HS-5 (cell line): ENCODE measurements around the gene GPRC5A.

Experiments used
- DNase-seq: peaks from one replicate; pipeline ENCODE4 v3.0.0-alpha.2; 2012; ENCODE audit warnings: low read depth

Gene GPRC5A

DNA sequence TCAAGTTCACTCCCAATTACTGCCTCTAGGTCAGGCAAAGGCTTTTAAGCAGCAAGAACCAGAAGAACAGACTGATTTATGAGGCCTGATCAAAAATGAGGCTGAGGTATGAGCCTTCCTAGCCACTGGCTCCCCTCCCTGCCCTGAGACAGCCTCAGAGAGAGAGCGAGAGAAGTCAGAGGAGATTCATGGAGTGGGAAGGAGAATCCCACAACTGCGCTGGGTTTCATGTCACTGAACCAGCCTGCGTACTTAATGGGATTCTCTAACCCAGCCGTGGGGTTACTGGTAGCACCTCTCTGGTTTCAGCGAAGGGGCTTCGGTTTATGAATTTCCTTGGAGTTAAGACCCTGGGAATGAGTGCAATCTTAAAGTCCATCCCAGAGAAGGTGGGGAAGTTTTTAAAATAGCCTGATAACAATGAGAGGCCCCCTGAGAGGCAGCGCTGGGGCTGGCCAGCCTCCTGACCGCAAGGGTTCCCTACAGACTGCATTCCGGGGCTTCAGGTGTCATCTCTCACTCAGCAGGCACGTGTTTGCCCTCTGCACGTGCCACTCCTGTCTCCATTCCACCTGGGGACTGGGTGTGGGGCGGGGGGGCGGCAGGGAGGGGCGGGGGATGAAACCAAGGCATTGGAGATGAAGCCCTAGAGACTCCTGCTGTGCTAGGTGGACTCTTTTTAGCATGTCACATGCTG lies 6.1 kb upstream of the GPRC5A start:
- DNase-seq, result no peak

DNA sequence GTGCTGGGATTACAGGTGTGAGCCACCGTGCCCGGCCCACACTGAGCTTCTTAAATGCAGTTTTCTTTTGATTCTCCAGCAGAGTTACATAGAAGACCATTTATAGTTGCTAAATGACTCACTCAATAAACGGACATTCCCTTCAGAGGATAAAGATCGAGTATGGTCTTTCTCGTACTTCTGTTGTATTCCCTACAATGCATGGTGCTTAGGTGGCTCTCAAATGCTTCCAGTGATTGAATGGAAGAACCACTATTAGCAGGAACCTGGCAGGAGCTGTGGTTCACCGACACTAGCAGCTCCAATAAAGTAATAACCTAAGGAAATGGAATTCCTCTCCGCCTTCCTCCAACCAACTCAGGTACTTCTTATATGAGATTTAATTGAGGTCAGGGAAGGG lies 3.9 kb upstream of the GPRC5A start:
- DNase-seq, result no peak

DNA sequence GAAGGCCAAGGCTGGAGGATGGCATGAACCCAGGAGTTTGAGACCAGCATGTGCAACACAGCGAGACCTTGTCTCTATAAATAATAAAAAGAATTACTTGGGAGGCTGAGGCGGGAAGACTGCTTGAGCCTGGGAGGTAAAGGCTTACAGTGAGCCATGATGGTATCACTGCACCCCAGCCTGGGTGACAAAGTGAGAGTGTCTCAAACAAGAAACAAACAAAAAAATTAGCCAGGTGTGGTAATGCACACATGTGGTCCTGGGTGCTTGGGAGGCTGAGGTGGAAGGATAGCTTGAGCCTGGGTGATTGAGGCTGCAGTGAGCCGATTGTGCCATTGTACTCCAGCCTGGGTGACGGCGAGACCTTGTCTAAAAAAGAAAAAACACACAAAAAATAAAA lies 1.7 kb upstream of the GPRC5A start:
- no peak for DNase-seq

DNA sequence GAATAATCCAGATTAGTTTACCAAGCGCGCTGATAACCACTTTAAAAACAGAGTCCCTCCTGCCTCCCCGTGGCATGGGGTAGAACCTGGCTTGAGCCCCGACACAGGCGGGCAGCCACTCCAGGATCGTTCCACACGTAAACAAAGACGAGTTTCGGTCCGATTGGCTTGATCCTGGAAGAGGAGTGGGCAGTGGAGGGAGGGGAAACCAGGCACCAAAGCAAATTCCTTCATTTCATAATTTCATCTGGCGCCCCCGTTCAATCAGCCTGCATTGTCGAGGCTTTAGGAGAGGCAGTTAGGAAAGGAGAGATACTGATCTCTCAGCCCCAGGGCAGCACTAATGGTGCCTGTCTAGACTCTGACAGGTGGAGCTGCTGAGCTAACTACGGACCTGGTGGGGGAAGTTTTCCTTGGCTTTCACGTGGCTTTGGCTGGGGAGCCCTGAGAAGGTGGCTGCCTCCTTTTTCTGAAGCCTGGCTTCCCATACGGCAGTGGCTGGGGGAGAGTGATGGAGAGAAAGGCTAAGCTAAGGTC lies 751 bp upstream of the GPRC5A start:
- DNase-seq, result no peak

DNA sequence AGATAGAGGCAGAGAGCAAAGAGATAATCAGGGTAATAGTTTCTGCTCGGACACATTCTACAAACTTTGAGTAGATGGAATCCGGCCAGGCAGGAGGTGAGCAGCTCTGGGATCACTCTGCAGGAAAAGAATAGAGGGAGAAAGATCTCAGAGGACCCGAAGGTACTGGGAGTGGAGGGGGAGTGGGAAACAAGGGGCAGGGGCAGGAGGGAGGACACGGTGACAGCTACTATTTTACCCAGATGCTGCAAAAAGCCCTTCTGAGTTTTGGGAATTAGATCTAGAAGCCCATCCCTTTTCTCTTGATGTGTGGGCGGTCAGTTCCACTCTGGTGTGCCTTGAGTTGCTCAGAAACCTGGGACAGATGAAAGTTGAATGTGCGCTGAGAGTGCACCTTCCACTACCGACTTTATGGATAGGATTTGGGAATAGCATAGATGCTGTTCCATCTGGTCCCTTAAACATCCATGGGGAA lies 556 bp downstream of the GPRC5A start:
- DNase-seq, result no peak

DNA sequence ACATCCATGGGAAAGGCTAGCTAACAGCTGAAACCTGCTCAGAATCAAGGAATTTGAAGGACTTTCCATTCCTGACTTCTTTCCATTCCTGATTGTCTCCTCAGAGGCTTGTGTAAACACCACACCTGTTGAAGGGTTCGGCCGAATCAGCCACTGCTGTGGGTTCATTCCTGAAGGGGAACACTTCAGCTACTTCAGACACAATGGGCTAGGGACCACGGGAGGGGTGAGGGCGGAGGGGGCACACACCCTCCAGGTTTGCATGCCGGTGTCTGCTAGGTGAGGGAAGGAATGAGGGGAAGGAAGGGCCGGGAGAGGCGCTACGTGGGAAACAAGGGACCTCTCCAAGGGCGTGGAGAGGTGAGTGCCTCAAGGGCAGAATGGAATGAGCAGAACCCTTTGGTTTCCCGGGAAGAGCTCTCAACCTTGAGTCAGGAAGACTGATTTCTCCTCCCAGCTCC lies 1.3 kb downstream of the GPRC5A start:
- no peak for DNase-seq

DNA sequence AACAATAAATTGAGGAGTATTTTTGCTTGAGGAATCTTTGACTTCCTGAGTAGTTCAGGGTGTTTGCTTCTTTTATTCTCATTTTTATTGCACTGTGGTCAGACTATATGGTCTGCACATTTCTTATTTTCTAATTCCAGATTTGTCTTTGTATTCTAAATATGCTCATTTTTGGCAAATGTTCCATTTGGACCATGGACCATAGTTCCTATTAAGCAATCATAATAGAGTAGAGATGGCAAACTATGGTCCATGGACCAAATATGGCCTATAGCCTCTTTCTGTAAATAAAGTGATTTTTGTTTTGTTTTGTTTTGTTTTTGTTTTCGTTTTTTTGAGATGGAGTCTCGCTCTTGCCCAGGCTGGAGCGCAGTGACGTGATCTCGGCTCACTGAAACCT lies 2.1 kb downstream of the GPRC5A start:
- no peak for DNase-seq

DNA sequence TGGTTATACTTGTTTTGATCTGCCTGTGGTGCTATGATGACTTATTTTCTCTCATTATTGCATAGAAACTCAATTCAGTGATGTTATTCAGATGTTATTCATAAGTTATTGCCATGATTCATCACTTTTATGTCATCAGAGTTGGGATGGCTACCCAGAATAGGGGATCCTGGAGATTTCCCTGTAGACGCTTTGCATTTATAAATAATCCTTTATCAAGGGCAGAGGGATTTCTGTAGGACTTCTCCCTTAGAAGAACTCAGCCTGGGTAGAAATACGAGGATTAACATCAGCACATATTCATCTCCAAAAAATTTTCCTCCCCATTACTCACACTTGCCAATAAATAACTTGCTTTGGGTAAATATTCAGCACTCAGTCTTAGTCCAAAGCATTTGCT lies 4.9 kb downstream of the GPRC5A start:
- DNase-seq, result no peak

DNA sequence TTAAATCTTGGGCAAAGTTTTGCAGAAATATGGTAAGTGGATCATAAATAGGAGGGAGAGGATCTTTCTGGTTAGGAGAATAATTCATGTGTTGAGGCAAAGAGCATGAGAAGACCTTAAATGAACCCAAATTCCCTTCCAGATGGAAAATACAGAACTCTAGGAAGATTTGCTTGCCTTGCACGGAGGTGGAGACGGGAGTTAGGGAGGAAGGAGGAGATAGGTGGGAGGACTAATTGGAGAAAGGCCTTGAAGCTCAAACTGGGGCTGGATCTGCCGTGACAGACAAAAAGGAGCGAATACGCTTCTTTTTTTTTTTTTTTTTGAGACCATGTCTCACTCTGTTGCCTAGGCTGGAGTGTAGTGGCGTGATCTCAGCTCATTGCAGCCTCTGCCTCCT lies 5.9 kb downstream of the GPRC5A start:
- no peak for DNase-seq

DNA sequence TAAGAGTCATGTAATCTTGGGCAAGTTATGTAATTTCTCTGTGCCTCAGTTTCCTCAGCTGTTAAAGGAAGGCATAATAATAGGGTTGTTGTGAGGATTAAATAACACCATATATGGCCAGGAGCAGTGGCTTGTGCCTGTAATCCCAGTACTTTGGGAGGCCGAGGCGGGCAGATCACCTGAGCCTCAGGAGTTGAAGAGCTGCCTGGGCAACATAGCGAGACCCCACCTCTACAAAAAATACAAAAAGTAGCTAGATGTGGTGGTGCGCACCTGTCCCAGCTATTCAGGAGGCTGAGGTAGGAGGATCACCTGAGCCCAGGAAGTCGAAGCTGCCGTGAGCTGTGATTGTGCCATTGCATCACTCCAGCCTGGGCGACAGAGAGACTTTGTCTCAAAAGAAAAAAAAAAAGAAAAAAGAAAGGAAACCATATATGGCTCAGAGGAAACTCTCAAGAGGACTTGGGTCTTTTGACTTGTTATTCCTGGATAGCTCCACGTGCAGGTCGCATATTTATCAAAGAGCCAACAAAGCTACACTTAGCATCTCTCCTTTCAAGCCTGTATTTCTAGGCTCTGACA lies 6.9 kb downstream of the GPRC5A start:
- no peak for DNase-seq

DNA sequence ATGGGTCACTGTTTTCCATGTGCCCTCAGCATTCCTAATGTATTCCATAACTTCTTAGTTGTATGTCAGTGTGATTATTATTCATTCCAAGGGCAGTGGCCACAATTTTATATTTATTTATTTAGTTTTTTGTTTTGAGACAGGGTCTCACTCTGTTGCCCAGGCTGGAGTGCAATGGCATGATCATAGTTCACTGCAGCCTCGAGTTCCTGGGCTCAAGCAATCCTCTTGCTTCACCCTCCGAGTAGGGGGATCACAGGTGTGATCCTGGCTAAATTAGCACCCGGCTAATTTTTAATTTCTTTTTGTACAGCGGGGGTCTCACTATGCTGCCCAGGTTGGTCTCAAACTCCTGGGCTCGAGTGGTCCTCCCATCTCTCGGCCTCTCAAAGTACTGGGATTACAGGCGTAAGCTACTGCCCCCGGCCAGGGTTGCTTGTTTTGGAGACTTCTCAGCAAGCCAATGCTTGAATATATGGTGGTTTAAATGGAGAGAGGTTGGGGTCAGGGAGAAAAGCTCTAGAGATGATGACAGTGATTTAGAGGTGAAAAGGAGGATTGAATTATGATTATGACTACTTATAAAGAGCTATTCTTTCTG lies 7.6 kb downstream of the GPRC5A start:
- no peak for DNase-seq

DNA sequence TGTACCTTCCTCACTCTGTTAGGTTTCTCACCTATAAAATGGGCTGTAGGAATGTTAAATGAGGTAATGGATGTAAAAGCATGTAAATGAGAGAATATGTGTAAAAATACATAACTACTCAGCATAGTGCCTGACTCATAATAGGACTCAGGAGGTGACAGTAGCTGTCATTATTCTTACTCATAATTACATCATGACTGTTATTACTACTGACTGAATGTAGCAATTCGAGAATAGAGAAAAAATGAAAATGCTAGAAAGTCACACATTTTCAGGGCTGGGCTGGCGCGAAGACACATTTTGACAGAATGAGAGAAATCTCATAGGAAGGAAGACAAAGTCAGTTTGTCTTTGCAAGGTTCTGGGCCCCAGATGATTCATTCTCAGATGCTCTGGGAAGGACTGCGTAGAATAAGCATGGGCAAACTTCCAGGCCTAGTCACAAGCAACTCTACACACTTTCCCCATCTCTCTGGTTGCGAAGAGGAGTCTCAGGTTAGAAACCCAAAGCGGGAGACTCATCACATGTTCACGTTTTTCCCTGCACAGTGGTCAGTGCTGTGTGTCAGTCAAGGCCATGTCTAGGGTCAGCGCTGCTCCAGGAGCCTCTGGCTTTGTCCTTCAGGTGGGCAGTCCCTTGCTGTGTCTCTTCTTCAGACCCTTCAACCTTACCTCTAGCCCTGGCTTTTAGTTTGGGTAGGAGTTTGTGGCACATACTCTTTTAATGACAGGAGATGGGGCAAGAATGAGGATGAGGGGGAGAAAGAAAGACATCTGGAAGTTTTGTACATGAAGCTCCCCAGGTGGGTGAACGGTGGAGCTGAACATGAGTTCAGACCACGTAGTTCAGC lies 8.4 kb downstream of the GPRC5A start:
- peak; percentile 95 for DNase-seq

DNA sequence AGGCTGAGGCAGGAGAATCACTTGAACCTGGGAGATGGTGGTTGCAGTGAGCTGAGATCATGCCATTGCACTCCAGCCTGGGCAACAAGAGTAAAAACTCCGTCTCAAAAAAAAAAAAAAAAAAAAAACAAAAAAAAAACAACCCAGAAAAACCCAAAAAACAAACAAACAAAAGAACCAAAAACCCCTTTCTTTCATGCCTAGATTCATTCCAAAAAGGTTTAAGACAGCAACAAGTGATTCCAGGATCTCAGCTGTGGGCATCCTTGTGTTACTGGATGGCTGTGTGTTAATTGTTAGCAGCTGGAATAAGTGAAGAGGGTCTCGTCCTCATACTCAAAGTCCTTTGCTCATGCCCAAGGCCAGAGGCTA lies 9.4 kb downstream of the GPRC5A start:
- DNase-seq, result no peak

DNA sequence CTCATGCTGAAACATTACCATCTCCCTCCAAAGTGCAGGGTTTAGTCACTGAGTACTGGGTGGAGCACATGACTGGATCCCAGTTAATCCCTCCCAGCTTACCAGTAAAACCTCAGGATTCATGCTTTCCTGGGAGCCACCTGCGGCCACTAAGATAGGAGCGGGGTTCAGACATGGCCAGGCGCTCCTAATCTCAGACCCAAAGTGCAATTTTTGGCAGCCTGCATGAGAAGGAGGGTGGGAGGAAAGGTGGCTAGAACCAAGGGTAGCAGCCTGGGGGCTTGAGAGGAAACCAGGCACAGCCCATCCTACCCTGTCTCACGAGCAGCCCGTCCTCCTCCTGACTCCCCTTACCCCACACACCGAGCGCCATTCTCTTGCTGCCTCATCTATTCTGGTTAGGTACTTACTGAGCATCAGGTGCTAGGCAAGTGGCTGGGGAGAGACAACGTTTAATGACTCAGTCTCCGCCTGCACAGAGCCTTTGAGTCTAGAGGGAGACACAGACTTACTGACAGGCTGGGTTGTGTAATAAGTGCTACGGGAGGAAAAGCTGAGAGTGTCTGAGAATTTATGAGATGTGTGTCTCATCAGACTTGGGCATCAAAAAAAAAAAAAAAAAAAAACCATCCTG lies 9.9 kb downstream of the GPRC5A start:
- DNase-seq, result peak; percentile 87

DNA sequence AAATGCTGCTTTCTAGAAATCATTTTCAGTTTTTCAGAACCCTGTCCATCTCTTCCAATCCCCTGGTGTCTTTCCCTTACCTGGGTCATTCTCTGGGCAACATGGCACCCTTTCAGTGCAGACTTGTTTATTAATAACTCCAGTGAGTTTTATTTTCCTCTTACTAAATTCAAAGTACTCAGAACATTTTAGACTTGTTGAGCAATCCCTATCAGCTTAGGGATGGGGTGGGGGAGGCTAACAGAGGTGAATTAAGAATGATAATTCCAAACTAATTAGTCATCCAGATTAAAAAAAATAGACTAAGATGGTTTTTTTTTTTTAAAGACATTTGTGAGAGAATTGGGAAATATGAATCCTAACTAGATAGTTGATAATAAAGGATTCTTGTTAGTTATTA lies 10.7 kb downstream of the GPRC5A start:
- DNase-seq, result no peak

DNA sequence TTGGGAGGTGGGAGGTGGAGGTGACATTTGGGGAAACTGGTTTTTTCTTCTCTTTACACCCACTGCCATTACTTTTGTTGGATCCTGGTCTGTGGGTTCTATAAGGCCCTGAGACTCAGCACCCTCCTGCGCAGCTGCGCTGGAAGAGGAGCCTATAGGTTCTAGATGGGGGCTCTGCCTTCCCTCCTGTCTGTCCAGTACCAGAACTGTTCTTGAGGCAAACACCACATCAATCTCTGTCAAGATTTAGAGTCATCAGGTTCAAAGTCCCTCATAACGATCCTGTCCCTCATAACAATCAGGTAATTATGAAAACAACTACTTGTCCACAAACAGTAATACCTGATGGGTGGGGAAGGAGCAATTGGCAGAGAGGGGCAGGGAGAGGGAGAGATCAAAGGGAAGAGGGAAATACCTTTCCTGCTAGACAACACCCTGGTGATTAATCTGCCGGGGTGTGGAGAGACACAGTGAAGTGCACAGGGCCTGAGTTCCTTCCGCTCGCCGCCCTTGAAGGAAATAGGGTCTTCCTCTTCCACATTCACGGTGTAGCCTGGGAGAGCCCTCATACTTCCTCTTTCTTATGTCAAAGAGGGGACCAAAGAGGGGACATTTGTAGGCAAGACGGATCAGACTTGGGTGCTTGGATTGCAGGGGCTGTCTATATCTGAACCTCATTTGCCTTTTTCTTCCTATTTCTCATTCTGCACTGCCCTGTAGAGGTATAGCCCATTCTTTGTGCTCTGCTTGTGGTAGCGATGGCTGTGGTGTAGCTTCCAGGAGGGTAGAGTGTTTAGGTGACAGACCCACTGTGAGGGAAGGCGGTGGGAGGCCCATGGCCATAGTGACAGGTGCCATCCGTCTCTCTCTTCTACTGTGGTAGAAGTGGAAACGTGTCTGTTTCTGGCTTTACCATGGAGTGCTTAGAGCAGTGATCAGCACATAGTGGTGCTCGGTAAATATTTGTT lies 12.6 kb downstream of the GPRC5A start:
- DNase-seq, result no peak

DNA sequence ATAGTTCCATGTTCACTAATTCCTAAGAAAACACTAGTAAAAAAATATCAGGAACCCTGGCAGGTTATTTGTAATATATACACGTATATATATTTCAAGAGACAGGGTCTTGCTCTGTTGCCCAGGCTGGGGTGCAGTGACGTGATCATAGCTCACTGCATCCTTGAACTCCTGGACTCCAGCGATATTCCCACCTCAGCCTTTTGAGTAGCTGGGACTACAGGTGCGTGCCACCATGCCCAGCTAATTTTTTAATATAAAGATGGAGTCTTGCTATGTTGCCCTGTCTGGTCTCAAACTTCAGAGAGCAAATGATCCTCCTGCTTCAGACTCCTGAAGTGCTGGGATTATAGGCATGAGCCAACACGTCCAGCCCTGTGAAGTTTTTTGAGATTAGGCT lies 16.2 kb downstream of the GPRC5A start:
- no peak for DNase-seq

DNA sequence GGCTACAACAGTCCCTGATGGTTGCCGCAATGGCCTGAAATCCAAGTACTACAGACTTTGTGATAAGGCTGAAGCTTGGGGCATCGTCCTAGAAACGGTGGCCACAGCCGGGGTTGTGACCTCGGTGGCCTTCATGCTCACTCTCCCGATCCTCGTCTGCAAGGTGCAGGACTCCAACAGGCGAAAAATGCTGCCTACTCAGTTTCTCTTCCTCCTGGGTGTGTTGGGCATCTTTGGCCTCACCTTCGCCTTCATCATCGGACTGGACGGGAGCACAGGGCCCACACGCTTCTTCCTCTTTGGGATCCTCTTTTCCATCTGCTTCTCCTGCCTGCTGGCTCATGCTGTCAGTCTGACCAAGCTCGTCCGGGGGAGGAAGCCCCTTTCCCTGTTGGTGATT lies 16.9 kb downstream of the GPRC5A start:
- no peak for DNase-seq

DNA sequence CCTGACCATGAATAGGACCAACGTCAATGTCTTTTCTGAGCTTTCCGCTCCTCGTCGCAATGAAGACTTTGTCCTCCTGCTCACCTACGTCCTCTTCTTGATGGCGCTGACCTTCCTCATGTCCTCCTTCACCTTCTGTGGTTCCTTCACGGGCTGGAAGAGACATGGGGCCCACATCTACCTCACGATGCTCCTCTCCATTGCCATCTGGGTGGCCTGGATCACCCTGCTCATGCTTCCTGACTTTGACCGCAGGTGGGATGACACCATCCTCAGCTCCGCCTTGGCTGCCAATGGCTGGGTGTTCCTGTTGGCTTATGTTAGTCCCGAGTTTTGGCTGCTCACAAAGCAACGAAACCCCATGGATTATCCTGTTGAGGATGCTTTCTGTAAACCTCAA lies 17.3 kb downstream of the GPRC5A start:
- DNase-seq, result no peak

DNA sequence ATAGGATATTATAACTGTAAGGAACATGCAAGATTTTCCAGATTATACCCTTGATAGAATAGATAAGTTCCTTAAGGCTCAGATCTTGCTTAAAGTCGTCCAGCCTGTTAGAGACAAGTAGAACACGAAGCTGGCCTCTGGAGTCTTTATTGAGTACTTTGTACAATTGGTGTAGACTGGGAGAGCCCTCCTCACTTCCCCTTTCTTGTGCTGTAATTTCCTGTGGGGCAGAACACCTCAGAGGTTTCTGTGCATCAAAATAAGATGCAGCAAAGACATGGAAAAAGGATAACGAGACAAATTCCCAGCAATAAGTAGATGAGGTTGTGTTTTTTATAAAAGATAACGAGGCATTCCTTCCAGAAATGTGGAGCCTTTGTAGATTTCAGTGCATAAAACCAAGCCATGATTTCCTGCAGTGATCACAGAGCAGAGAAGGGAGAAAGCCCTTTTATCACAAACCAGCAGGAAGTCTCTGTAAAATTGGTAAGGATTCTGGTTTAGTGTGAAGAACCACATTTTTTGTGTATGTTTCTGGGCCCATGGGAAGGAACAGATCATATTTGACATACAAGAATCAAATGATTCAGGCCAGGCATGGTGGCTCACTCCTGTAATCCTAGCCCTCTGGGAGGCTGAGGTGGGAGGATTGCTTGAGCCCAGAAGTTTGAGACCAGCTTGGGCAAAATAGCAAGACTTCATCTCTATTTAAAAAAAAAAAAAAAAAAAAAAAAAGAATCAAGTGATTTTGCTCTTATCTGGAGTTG lies 18.0 kb downstream of the GPRC5A start:
- DNase-seq, result no peak
